Esophagus squamous epithelium (tissue), 5 donors: Measurements from ENCODE around the gene CEP295NL. TPM values are rescaled to one million over a fixed set of nuclear protein-coding genes. Genes with fewer than 3 reads are reported as not detected.
"Not testable (repeated sequence)": the region's sequence is repeated elsewhere in the genome, so short reads cannot be mapped to it uniquely, and the experiment has no call there.

ENCODE experiments used
- DNase-seq: peaks from one replicate; lab custom pipeline; 2025; lab: John Stamatoyannopoulos, UW
- H3K27ac ChIP-seq, 4 donors: fragments of 200-600 bp; sonication (generic); one replicate each; pipeline ENCODE4 v1.5.1; 2016 to 2019; ENCODE audit warnings: mild to moderate bottlenecking in 1 of 4
- H3K27me3 ChIP-seq, 4 donors: fragments of 200-600 bp; sonication (generic); 1 replicate in 3 of 4; 2 replicates in 1 of 4; pipeline versions ENCODE4 v1.5.1 to v1.6.0; 2017 to 2021; ENCODE audit warnings: antibody characterized with exemption in 1 of 4
- H3K36me3 ChIP-seq, 3 donors: fragments of 200-600 bp; sonication (generic); one replicate each; pipeline ENCODE4 v1.5.1; 2016 to 2019
- H3K4me1 ChIP-seq, 3 donors: fragments of 200-600 bp; sonication (generic); one replicate each; pipeline ENCODE4 v1.5.1; 2017 to 2019
- H3K4me3 ChIP-seq, 4 donors: fragments of 200-600 bp; sonication (generic); 1 replicate in 3 of 4; 2 replicates in 1 of 4; pipeline ENCODE4 v1.5.1; 2016 to 2019; ENCODE audit warnings: mild to moderate bottlenecking in 2 of 4, moderate library complexity in 1 of 4
- H3K9me3 ChIP-seq, 3 donors: fragments of 200-600 bp; sonication (generic); one replicate each; pipeline ENCODE4 v1.5.1; 2016 to 2019
- POLR2A ChIP-seq, 4 donors: fragments of 450-650 bp; IDR thresholded peaks; one replicate each; pipeline ENCODE4 v1.6.1; 2017; ENCODE audit warnings: antibody characterized with exemption in 4 of 4, mild to moderate bottlenecking in 4 of 4, moderate library complexity in 3 of 4
- WGBS, 2 donors: methylation state at CpG; one replicate each; pipeline ENCODE4 v1.1.5; 2018; 5-methylcytosine and 5-hydroxymethylcytosine counted together
- intact Hi-C: fragments of 100-400 bp; cut with DNase I; formaldehyde crosslinking; loops from one replicate; pipeline ENCODE4 v1.15.0; 2022
- total RNA-seq, 4 donors: library from RNA; depleted of rRNA; stranded (reverse); fragments of >200 nt; gene quantifications; one replicate each; pipeline ENCODE4 v1.1.0, GENCODE V29; 2016
- TF ChIP-seq, protein P1 (sequence below), 6 experiments: fragments of 450-650 bp in 4 of 6; fragments of 200-600 bp in 2 of 6; sonication (generic) in 2 of 6; IDR thresholded peaks; one replicate each; pipeline ENCODE4 v1.5.1; 2016 to 2019; ENCODE audit warnings: antibody characterized with exemption in 6 of 6, mild to moderate bottlenecking in 4 of 6, moderate library complexity in 4 of 6
- donor health status: DM: yes; HTN: yes; CAD: no.

Gene CEP295NL
- total RNA-seq, 4 donors from 2014 or later: 0.42 to 6.9 (median 1.1) TPM

DNA sequence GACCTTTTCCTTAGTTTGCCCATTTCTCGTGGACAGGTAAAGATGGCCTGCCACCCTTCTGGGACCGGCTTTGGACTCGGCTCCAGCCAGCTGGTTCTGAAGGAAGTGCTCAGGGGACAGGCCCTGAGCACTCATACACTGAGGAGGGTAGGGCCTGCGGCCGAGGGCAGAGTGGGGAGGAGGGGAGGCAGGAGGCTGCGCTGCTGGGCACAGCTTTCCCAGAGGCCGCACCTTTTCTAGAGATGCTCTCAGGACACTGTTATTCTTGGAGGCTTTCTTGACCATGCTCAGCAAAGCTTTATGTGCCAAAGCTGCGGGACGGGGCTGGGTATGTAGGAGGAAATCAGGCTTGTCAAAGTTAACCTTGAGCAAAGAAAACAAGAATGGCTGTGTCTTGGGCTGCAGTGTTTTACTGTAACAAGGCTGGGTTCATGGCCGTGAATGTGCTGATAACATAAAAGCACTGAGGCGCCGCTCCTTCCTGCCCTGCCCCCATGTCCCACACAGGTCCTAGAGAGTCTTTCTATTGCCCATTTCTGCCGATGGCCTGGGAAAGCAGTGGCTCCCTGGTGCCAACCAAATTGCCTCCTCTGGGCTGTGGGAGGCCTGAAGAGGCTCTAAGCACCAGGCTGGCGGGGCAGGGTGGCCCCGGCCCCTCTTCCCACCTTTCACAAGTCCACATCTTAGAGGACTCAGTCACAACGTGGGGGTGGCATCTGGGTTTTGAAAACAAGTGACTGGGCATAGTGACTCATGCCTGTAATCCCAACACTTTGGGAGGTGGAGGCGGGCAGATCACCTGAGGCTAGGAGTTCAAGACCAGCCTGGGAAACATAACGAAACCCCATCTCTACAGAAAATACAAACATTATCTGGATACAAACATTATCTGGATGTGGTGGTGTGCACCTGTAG, 44.5 kb upstream of the CEP295NL start:
- intact Hi-C loops: no loop called here
- no peak overlapping the region for H3K27ac ChIP-seq
- H3K4me1 ChIP-seq: peaks cover 3 to 9% (median 7%) of the 10 kb centered on the region in 3 donors
- H3K4me3 ChIP-seq: no peak overlapping the region
- no peak for DNase-seq
- no peaks in the 10 kb centered on the region for H3K36me3 ChIP-seq
- peaks cover 0 to 21% (median 13%) of the 10 kb centered on the region in 3 donors for H3K9me3 ChIP-seq
- TF ChIP-seq POLR2A (IDR thresholded peaks at IDR 0.05): no peak
- TF ChIP-seq, protein P1, sequence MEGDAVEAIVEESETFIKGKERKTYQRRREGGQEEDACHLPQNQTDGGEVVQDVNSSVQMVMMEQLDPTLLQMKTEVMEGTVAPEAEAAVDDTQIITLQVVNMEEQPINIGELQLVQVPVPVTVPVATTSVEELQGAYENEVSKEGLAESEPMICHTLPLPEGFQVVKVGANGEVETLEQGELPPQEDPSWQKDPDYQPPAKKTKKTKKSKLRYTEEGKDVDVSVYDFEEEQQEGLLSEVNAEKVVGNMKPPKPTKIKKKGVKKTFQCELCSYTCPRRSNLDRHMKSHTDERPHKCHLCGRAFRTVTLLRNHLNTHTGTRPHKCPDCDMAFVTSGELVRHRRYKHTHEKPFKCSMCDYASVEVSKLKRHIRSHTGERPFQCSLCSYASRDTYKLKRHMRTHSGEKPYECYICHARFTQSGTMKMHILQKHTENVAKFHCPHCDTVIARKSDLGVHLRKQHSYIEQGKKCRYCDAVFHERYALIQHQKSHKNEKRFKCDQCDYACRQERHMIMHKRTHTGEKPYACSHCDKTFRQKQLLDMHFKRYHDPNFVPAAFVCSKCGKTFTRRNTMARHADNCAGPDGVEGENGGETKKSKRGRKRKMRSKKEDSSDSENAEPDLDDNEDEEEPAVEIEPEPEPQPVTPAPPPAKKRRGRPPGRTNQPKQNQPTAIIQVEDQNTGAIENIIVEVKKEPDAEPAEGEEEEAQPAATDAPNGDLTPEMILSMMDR (IDR thresholded peaks at IDR 0.05): no peak
- 68 to 70% methylated on average over 8 to 11 of the region's 18 CpGs for WGBS, 2 donors
- H3K27me3 ChIP-seq: no peaks in the 10 kb centered on the region

DNA sequence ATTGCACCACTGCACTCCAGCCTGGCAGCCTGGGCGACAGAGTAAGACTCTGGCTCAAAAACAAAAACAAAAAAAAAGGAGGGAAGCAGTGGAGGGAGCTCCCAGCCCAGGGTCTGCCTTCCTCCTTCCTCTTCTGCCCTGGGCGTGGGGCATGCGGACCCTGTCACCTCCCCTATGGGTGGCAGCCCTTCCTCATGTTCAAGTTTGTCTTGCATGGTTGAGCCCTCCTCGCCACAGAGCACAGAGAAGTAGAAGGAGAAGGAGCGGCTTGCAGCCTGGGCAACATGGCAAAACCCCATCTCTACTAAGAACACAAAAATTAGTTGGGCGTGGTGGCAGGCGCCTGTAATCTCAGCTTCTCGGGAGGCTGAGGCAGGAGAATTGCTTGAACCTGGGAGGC, 43.6 kb upstream of the CEP295NL start:
- no peaks in the 10 kb centered on the region for H3K36me3 ChIP-seq
- no peak overlapping the region for H3K4me3 ChIP-seq
- H3K27ac ChIP-seq: no peak overlapping the region
- intact Hi-C loops: no loop called here
- H3K27me3 ChIP-seq: no peaks in the 10 kb centered on the region
- H3K4me1 ChIP-seq: peaks cover 0 to under 1% (median 0%) of the 10 kb centered on the region in 3 donors
- no peak for TF ChIP-seq POLR2A (IDR thresholded peaks at IDR 0.05)
- TF ChIP-seq, protein P1 (IDR thresholded peaks at IDR 0.05): no peak
- peaks cover 0 to 19% (median 13%) of the 10 kb centered on the region in 3 donors for H3K9me3 ChIP-seq
- WGBS, 2 donors: 84 to 85% methylated on average over 3 to 6 of the region's 8 CpGs
- DNase-seq: no peak

DNA sequence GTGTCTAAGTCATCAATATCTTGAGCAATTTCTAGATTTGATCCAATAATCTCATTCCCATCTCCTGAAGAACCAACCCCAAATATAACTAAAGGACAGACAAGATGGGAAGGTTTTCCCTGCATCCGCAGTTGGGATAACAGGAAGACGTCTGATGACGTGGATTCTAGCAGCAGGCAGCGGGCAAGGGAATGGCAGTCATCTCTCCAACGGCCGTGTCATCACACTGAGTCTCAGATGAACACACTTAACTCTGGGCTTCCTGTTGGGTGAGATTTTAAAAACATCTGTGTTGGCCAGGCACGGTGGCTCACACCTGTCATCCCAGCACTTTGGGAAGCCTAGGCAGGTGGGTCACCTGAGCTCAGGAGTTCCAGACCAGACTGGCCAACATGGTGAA, 43.1 kb upstream of the CEP295NL start:
- no peaks in the 10 kb centered on the region for H3K4me1 ChIP-seq
- 81 to 90% methylated on average over 7 of the region's 7 CpGs for WGBS, 2 donors
- TF ChIP-seq, protein P1 (IDR thresholded peaks at IDR 0.05): no peak
- no peak for TF ChIP-seq POLR2A (IDR thresholded peaks at IDR 0.05)
- peaks cover 0 to 14% (median 10%) of the 10 kb centered on the region in 3 donors for H3K9me3 ChIP-seq
- H3K27me3 ChIP-seq: no peaks in the 10 kb centered on the region
- intact Hi-C loops: no loop called here
- no peak overlapping the region for H3K4me3 ChIP-seq
- DNase-seq: no peak
- H3K36me3 ChIP-seq: no peaks in the 10 kb centered on the region
- H3K27ac ChIP-seq: no peak overlapping the region

DNA sequence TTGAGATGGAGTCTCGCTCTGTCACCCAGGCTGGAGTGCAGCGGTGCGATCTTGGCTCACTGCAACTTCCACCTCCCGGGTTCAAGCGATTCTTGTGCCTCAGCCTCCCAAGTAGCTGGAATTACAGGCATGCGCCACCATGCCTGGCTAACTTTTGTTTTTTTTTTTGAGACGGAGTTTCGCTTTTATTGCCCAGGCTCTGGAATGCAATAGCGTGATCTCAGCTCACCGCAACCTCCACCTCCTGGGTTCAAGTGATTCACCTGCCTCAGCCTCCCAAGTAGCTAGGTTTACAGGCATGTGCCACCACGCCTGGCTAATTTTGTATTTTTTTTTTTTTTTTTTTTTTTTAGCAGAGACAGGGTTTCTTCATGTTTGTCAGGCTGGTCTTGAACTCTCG, 42.5 kb upstream of the CEP295NL start:
- WGBS, 2 donors: 85% methylated on average over 11 to 12 of the region's 12 CpGs
- H3K27ac ChIP-seq, H3K9me3 ChIP-seq, intact Hi-C loops, DNase-seq, H3K27me3 ChIP-seq, H3K4me1 ChIP-seq, H3K4me3 ChIP-seq, H3K36me3 ChIP-seq: not testable (repeated sequence)

DNA sequence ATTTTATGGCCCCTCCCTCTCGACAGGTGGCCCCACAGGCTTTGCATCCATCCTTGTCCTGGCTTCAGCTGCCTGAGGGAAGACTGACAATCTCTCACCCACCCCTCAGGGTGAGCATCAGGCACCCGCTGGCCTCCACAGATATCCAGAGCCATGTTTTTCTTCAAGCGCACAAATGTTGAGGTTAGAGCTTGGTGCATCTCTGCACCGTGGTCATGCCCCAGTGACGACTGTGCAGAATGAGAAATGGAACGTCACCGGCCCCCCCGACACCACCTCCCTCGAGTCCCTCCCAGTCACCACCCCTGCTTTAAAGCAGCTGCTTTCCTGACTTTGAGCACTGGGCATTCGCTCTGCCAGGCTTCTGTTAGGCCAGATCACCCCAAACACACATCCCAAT, 42.0 kb upstream of the CEP295NL start:
- intact Hi-C loops: no loop called here
- Histone ChIP-seq H3K27ac (no peak overlapping the region), H3K27me3 (no peaks in the 10 kb centered on the region), H3K9me3 (peaks cover 0 to 2% (median 0%) of the 10 kb centered on the region in 3 donors), H3K4me3 (no peak overlapping the region), H3K36me3 (no peaks in the 10 kb centered on the region), H3K4me1 (no peaks in the 10 kb centered on the region)
- DNase-seq: no peak
- TF ChIP-seq, protein P1 (IDR thresholded peaks at IDR 0.05): no peak
- no peak for TF ChIP-seq POLR2A (IDR thresholded peaks at IDR 0.05)
- 55 to 64% methylated on average over 10 of the region's 10 CpGs for WGBS, 2 donors
